Stimulated activated naive B cell treated with anti-CD40 and anti-IgM and Interleukin-4, amounts not matched to agents 10 μg/mL and 1 μg/mL and 100 μg/mL, for 72 hours (primary cell): ENCODE data around the gene SFXN4.
"Not testable (repeated sequence)": the region's sequence is repeated elsewhere in the genome, so short reads cannot be mapped to it uniquely, and the experiment has no call there.

Experiments
- ATAC-seq, 2 donors: fragments of 150-1000 bp; cut with Tn5 transposase; replicated peaks; 2 replicates each; pipeline ENCODE4 v1.10.0; 2021; ENCODE audit warnings: moderate library complexity in 1 of 2
- DNase-seq: peaks from one replicate; pipeline ENCODE4 v3.0.0; 2021
- H3K27ac Mint-ChIP-seq: one replicate; pipeline ENCODE4 v1.8.0; 2022; ENCODE audit warnings: mild to moderate bottlenecking, mixed read lengths
- H3K27me3 Mint-ChIP-seq, 2 donors: one replicate each; pipeline ENCODE4 v1.8.0; 2022; ENCODE audit warnings: mixed read lengths in 2 of 2
- H3K36me3 Mint-ChIP-seq, 2 donors: one replicate each; pipeline ENCODE4 v1.8.0; 2022; ENCODE audit warnings: mixed read lengths in 2 of 2, mild to moderate bottlenecking in 1 of 2
- H3K4me1 Mint-ChIP-seq, 2 donors: one replicate each; pipeline ENCODE4 v1.8.0; 2022; ENCODE audit warnings: mixed read lengths in 2 of 2, mild to moderate bottlenecking in 1 of 2
- H3K4me3 Mint-ChIP-seq, 2 donors: one replicate each; pipeline ENCODE4 v1.8.0; 2022; ENCODE audit warnings: mild to moderate bottlenecking in 2 of 2, mixed read lengths in 2 of 2, moderate library complexity in 1 of 2
- H3K9me3 Mint-ChIP-seq, 2 donors: one replicate each; pipeline ENCODE4 v1.8.0; 2022; ENCODE audit warnings: mixed read lengths in 2 of 2, mild to moderate bottlenecking in 1 of 2

Gene SFXN4

GRCh38 chr10:119140603-119141245, 24.8 kb downstream of the SFXN4 start:
- Mint-ChIP-seq H3K9me3 (no peaks in the 10 kb centered on the region), H3K4me1 (no peaks in the 10 kb centered on the region), H3K4me3 (no peak overlapping the region), H3K27ac (peak overlapping the region; percentile 76), H3K27me3 (no peaks in the 10 kb centered on the region), H3K36me3 (peaks cover 36 to 40% of the 10 kb centered on the region in 2 donors)
- ATAC-seq, result no peak
- DNase-seq, result no peak

- DNase-seq (no peak), ATAC-seq (peak; percentile 76 to 83)
- Mint-ChIP-seq H3K4me3 (no peak overlapping the region), H3K9me3 (no peaks in the 10 kb centered on the region), H3K27ac (peak overlapping the region; percentile 38), H3K27me3 (no peaks in the 10 kb centered on the region), H3K4me1 (peaks cover 0 to 2% of the 10 kb centered on the region in 2 donors), H3K36me3 (peaks cover 36 to 46% of the 10 kb centered on the region in 2 donors)
Measured at GRCh38 chr10:119139464-119140067, 25.9 kb downstream of the SFXN4 start.

- Mint-ChIP-seq H3K27me3 (no peaks in the 10 kb centered on the region), H3K4me1 (peaks cover 4 to 5% of the 10 kb centered on the region in 2 donors), H3K36me3 (peaks cover 41 to 52% of the 10 kb centered on the region in 2 donors), H3K4me3 (no peak overlapping the region), H3K27ac (peak overlapping the region; percentile 38), H3K9me3 (peaks cover 0 to 3% of the 10 kb centered on the region in 2 donors)
- DNase-seq, result no peak
- ATAC-seq, result no peak
Measured at GRCh38 chr10:119138346-119139306, 26.9 kb downstream of the SFXN4 start.

- H3K27me3 Mint-ChIP-seq, DNase-seq, H3K27ac Mint-ChIP-seq, H3K9me3 Mint-ChIP-seq, ATAC-seq, H3K4me3 Mint-ChIP-seq: not testable (repeated sequence)
- Mint-ChIP-seq H3K4me1 (peaks cover 10 to 11% of the 10 kb centered on the region in 2 donors), H3K36me3 (peaks cover 43 to 55% of the 10 kb centered on the region in 2 donors)
Measured at GRCh38 chr10:119137878-119138277, 27.6 kb downstream of the SFXN4 start.

GRCh38 chr10:119136084-119136483, 29.4 kb downstream of the SFXN4 start:
- no peak for DNase-seq
- H3K27ac Mint-ChIP-seq, result no peak overlapping the region
- no peak overlapping the region for H3K4me3 Mint-ChIP-seq
- no peak for ATAC-seq
- H3K36me3 Mint-ChIP-seq, result peaks cover 42 to 61% of the 10 kb centered on the region in 2 donors
- H3K27me3 Mint-ChIP-seq, result no peaks in the 10 kb centered on the region
- peaks cover 0 to 3% of the 10 kb centered on the region in 2 donors for H3K9me3 Mint-ChIP-seq
- peaks cover 21 to 28% of the 10 kb centered on the region in 2 donors for H3K4me1 Mint-ChIP-seq

- ATAC-seq, result no peak
- Mint-ChIP-seq H3K27ac (no peak overlapping the region), H3K27me3 (no peaks in the 10 kb centered on the region), H3K4me1 (peaks cover 26 to 34% of the 10 kb centered on the region in 2 donors), H3K4me3 (no peak overlapping the region), H3K9me3 (peaks cover 0 to 3% of the 10 kb centered on the region in 2 donors), H3K36me3 (peaks cover 42 to 61% of the 10 kb centered on the region in 2 donors)
- no peak for DNase-seq
Measured at GRCh38 chr10:119135513-119135881, 30.0 kb downstream of the SFXN4 start.

- DNase-seq, result no peak
- Mint-ChIP-seq H3K27ac (no peak overlapping the region), H3K4me1 (peaks cover 26 to 40% of the 10 kb centered on the region in 2 donors), H3K9me3 (peaks cover 0 to 3% of the 10 kb centered on the region in 2 donors), H3K4me3 (no peak overlapping the region), H3K36me3 (peaks cover 45 to 61% of the 10 kb centered on the region in 2 donors), H3K27me3 (no peaks in the 10 kb centered on the region)
- ATAC-seq, result no peak
Measured at GRCh38 chr10:119133949-119134348, 31.6 kb downstream of the SFXN4 start.

- DNase-seq, result no peak
- H3K36me3 Mint-ChIP-seq, result peaks cover 39 to 57% of the 10 kb centered on the region in 2 donors
- peaks cover 26 to 40% of the 10 kb centered on the region in 2 donors for H3K4me1 Mint-ChIP-seq
- peaks cover 0 to 3% of the 10 kb centered on the region in 2 donors for H3K9me3 Mint-ChIP-seq
- H3K4me3 Mint-ChIP-seq, result peak overlapping the region; percentile 17 to 82
- ATAC-seq, result no peak
- H3K27me3 Mint-ChIP-seq, result no peaks in the 10 kb centered on the region
- H3K27ac Mint-ChIP-seq, result peak overlapping the region; percentile 92
Measured at GRCh38 chr10:119132521-119133345, 32.8 kb downstream of the SFXN4 start.

GRCh38 chr10:119131512-119132240, 33.8 kb downstream of the SFXN4 start:
- H3K27me3 Mint-ChIP-seq, result no peaks in the 10 kb centered on the region
- peaks cover 26 to 40% of the 10 kb centered on the region in 2 donors for H3K4me1 Mint-ChIP-seq
- peak; percentile 24 for DNase-seq

GRCh38 chr10:119129721-119130120, 35.8 kb downstream of the SFXN4 start:
- H3K27me3 Mint-ChIP-seq, result no peaks in the 10 kb centered on the region
- peaks cover 3% of the 10 kb centered on the region in 2 donors for H3K9me3 Mint-ChIP-seq
- H3K36me3 Mint-ChIP-seq, result peaks cover 50 to 60% of the 10 kb centered on the region in 2 donors
- no peak overlapping the region for H3K27ac Mint-ChIP-seq
- peaks cover 25 to 40% of the 10 kb centered on the region in 2 donors for H3K4me1 Mint-ChIP-seq
- ATAC-seq (no peak), DNase-seq (no peak)
- H3K4me3 Mint-ChIP-seq, result no peak overlapping the region

More at GRCh38 chr10:119131512-119132240, 33.8 kb downstream of the SFXN4 start:
- peaks cover 0 to 3% of the 10 kb centered on the region in 2 donors for H3K9me3 Mint-ChIP-seq
- peaks cover 42 to 57% of the 10 kb centered on the region in 2 donors for H3K36me3 Mint-ChIP-seq
- peak overlapping the region; percentile 92 for H3K27ac Mint-ChIP-seq
- H3K4me3 Mint-ChIP-seq, result peak overlapping the region; percentile 78 to 82
- peak; percentile 92 to 93 for ATAC-seq

- H3K36me3 Mint-ChIP-seq, result peaks cover 44 to 48% of the 10 kb centered on the region in 2 donors
- H3K4me1 Mint-ChIP-seq, result peaks cover 4 to 10% of the 10 kb centered on the region in 2 donors
- H3K27me3 Mint-ChIP-seq, result no peaks in the 10 kb centered on the region
- DNase-seq, result no peak
- H3K9me3 Mint-ChIP-seq, result peaks cover 0 to 3% of the 10 kb centered on the region in 2 donors
- no peak overlapping the region for H3K27ac Mint-ChIP-seq
- H3K4me3 Mint-ChIP-seq, result no peak overlapping the region
- ATAC-seq, result no peak
Measured at GRCh38 chr10:119125942-119126341, 39.6 kb downstream of the SFXN4 start.

- no peaks in the 10 kb centered on the region for H3K4me1 Mint-ChIP-seq
- H3K27me3 Mint-ChIP-seq, result no peaks in the 10 kb centered on the region
- DNase-seq, result no peak
- no peak overlapping the region for H3K27ac Mint-ChIP-seq
- H3K36me3 Mint-ChIP-seq, result peaks cover 20 to 30% of the 10 kb centered on the region in 2 donors
- H3K9me3 Mint-ChIP-seq, result peaks cover 0 to 1% of the 10 kb centered on the region in 2 donors
- no peak for ATAC-seq
- no peak overlapping the region for H3K4me3 Mint-ChIP-seq
Measured at GRCh38 chr10:119120875-119121274, 44.6 kb downstream of the SFXN4 start.

GRCh38 chr10:119120413-119120867, 45.1 kb downstream of the SFXN4 start:
- H3K9me3 Mint-ChIP-seq, result no peaks in the 10 kb centered on the region
- peak; percentile 87 to 94 for ATAC-seq

More at GRCh38 chr10:119120413-119120867, 45.1 kb downstream of the SFXN4 start:
- Mint-ChIP-seq H3K27me3 (no peaks in the 10 kb centered on the region), H3K36me3 (peaks cover 19 to 27% of the 10 kb centered on the region in 2 donors), H3K4me3 (no peak overlapping the region), H3K27ac (peak overlapping the region; percentile 25), H3K4me1 (no peaks in the 10 kb centered on the region)
- no peak for DNase-seq
